ENCODE data around the gene ADAM10. TPM values are rescaled to one million over a fixed set of nuclear protein-coding genes. Genes with fewer than 3 reads are reported as not detected.

The ADAM10 gene
- total and polyA plus RNA-seq, 2 of the 8 experiments (the other 6 are each of a cell fraction or from before 2014, with no cell fraction given) = 46.5 to 163 TPM

DNA sequence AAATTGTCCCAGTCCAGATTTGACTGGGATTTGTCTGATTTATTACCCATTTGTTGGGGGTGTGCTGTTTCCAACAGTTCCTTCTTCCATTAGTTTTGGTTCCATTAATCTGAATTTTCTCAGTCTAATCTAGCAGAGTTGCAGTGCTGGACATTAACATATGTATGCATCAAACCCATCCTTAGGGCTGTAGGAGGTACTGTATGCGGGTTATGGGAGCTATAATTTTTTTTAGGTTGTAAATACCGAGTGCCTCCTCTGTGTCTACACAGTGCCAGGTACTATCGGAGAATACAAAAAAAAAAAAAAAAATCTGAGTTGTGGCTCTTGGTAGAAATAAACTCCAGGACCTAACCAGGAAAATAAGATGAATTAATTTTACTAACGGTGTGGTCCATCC, 183.9 kb downstream of the ADAM10 start:
- Histone ChIP-seq H2BK20ac (ENCODE audit: low read length) (no peak overlapping the region), H3K79me1 (ENCODE audit: low read depth, low read length) (no peaks in the 10 kb centered on the region), H3K18ac (ENCODE audit: extremely low read depth, low read length) (no peak overlapping the region), H3K14ac (ENCODE audit: insufficient read length) (no peak overlapping the region), H3K9me3 (ENCODE audit: insufficient read depth in 2 of 2, low read depth in 1 of 2, low read length in 1 of 2) (no peaks in the 10 kb centered on the region), H3K9ac (replicated peaks in 1 of 4; ENCODE audit: extremely low read depth in 1 of 4, low read depth in 3 of 4, low read length in 3 of 4) (no peak overlapping the region), H3K23ac (ENCODE audit: insufficient read length) (no peak overlapping the region), H4K91ac (replicated peaks; ENCODE audit: insufficient read length, low read length) (no peak overlapping the region), H3K4me2 (ENCODE audit: insufficient read depth in 1 of 2, low read depth in 2 of 2, low read length in 2 of 2) (no peak overlapping the region), H2AFZ (ENCODE audit: low read length) (no peak overlapping the region), H2BK5ac (ENCODE audit: low read depth, low read length) (no peak overlapping the region), H4K20me1 (replicated peaks in 1 of 2; ENCODE audit: control insufficient read depth in 1 of 2, insufficient read depth in 2 of 2, low read length in 2 of 2) (no peaks in the 10 kb centered on the region), H2AK5ac (ENCODE audit: low read depth, low read length) (no peak overlapping the region), H3K56ac (replicated peaks; ENCODE audit: insufficient read length, low read depth, low read length) (no peak overlapping the region), H2BK12ac (ENCODE audit: low read depth, low read length) (no peak overlapping the region), H3K4me1 (replicated peaks in 1 of 4; ENCODE audit: control insufficient read depth in 3 of 4, insufficient read depth in 4 of 4, low read length in 3 of 4) (no peaks in the 10 kb centered on the region; a peak in 1 of 7 replicates), H3K4ac (replicated peaks; ENCODE audit: insufficient read length, low read depth, low read length) (no peak overlapping the region), H3K27me3 (replicated peaks in 1 of 4; ENCODE audit: control insufficient read depth in 3 of 4, extremely low read depth in 1 of 4, insufficient read depth in 3 of 4, low read length in 3 of 4) (no peaks in the 10 kb centered on the region), H2BK120ac (replicated peaks; ENCODE audit: low read depth, low read length) (no peak overlapping the region), H4K5ac (ENCODE audit: insufficient read length, low read depth, low read length) (no peak overlapping the region), H3K23me2 (ENCODE audit: low read depth, low read length) (no peaks in the 10 kb centered on the region), H3K79me2 (ENCODE audit: control insufficient read depth in 1 of 2, insufficient read depth in 2 of 2, low read length in 2 of 2) (no peaks in the 10 kb centered on the region), H3K27ac (ENCODE audit: low read depth, low read length) (no peak overlapping the region), H3K4me3 (ENCODE audit: extremely low read depth in 1 of 4, insufficient read depth in 2 of 4, low read depth in 3 of 4, low read length in 4 of 4) (no peak overlapping the region), H3K36me3 (ENCODE audit: control insufficient read depth in 2 of 4, insufficient read depth in 4 of 4, low read length in 3 of 4) (no peaks in the 10 kb centered on the region), H2BK15ac (ENCODE audit: low read length) (no peak overlapping the region), H4K8ac (ENCODE audit: extremely low read depth, insufficient read depth, low read length) (no peak overlapping the region)
- CTCF ChIA-PET (ENCODE audit: partially characterized antibody) = interaction anchor here (0.6 to 1.6 kb wide), 2 partner anchors 9 to 378 kb away, joined by 3 to 5 read pairs; no protein-coding TSS in a partner anchor
- FAIRE-seq (no peak), DNase-seq (ENCODE audit: low read depth in 1 of 2, low spot score in 2 of 2) (peak in 1 of 2 experiments; percentile 3)
- POLR2A ChIA-PET (ENCODE audit: partially characterized antibody) = no interaction called here
- TF ChIP-seq EGR1 (IDR thresholded peaks at IDR 0.05; ENCODE audit: borderline replicate concordance, low read depth, low read length) = no peak
- WGBS, 2 experiments (ENCODE audit: extremely low coverage in 1 of 2, insufficient coverage in 1 of 2, insufficient read length in 1 of 2, insufficient replicate concordance in 2 of 2, low coverage in 1 of 2, low lambda C conversion rate in 2 of 2, missing lambda C conversion rate in 1 of 2) = 63% methylated on average over 3 of the region's 4 CpGs; no CpG with 5 or more reads in 1 of the 2 experiments

Data from H1 (cell line).